Measurements from ENCODE around the gene EPHA7.

The EPHA7 gene

GRCh38 chr6:93235775-93236174 lies 183.6 kb downstream of the EPHA7 start:
- no peak for DNase-seq

GRCh38 chr6:93226822-93227221 lies 192.5 kb downstream of the EPHA7 start:
- no peak for DNase-seq

GRCh38 chr6:93222071-93222851 lies 197.1 kb downstream of the EPHA7 start:
- DNase-seq, result no peak

- DNase-seq, result no peak
Measured at GRCh38 chr6:93219447-93219846, 199.9 kb downstream of the EPHA7 start.

- DNase-seq, result no peak
Measured at GRCh38 chr6:93218096-93218495, 201.3 kb downstream of the EPHA7 start.

- no peak for DNase-seq
Measured at GRCh38 chr6:93213028-93213427, 206.3 kb downstream of the EPHA7 start.

GRCh38 chr6:93210908-93211307 lies 208.5 kb downstream of the EPHA7 start:
- no peak for DNase-seq

- no peak for DNase-seq
Measured at GRCh38 chr6:93209358-93209757, 210.0 kb downstream of the EPHA7 start.

GRCh38 chr6:93196406-93196970 lies 222.9 kb downstream of the EPHA7 start:
- no peak for DNase-seq

GRCh38 chr6:93194480-93194879 lies 224.9 kb downstream of the EPHA7 start:
- no peak for DNase-seq

GRCh38 chr6:93193868-93194267 lies 225.5 kb downstream of the EPHA7 start:
- no peak for DNase-seq
